DMS153 treated with DMSO at 0.1 percent for 48 hours (cell line): ENCODE results near the gene ALG8.
A peak's percentile ranks its signal among the peaks of the same experiment; 100 is the strongest.
"Not testable (repeated sequence)": the region's sequence is repeated elsewhere in the genome, so short reads cannot be mapped to it uniquely, and the experiment has no call there.

Source experiments
- DNase-seq: peaks from one replicate; lab custom pipeline; 2025; ENCODE audit not compliant: unreplicated experiment; lab: John Stamatoyannopoulos, UW

Gene ALG8

DNA sequence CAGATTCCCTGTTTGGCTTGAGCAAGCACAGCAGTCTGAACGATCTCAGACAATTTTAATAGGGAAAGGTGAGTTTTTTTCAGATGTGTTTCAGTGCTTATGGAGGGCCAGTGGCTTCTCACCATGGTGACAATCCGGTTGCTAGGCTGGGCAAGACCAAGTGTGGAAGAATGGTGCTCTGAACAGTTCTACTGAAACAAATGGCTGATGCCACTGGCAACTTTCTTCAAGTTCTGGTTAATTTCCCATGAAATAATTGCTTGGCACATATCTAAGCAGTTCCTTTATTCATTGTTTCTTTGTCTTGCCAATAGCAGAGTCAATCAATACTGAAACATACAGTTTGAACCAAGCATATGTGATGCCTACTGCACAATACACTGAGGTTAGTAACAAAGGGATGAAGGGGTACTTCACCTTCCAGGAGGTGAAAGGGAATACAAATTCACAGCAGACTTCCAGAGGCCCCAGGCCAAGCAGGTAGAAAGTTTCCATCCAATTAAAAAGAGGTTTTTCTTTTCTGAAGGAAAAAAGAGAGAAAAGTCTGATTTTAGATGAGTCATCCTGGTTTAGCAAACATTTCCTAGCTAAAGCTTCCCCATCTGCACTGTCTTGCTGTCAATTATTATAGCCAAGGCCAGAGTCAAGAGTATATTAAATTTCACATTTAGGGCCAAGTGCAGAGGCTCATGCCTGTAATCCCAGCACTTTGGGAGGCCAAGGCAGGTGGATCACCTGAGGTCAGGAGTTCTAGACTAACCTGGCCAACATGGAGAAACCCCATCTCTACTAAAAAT is 38.6 kb downstream of the ALG8 start:
- peak; percentile 35 for DNase-seq

DNA sequence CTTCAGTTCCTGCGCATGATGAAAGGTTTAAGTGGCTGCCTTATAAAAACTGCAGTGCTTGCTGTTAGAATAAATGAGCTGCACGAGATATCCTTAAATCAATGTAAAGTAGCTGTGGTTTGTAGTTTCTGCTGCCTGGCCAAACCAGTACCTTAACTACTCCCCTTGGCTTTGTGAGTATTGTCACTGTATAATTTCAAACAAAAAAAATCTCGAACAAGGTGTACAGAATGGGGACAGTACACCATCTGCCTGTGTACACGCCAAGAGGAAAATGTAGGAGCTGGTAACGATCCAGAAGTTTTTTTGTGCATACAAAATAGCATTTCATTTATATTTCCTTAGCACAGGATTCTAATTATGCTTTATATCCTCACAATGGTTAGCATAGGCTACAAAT is 39.2 kb downstream of the ALG8 start:
- DNase-seq: peak; percentile 35

DNA sequence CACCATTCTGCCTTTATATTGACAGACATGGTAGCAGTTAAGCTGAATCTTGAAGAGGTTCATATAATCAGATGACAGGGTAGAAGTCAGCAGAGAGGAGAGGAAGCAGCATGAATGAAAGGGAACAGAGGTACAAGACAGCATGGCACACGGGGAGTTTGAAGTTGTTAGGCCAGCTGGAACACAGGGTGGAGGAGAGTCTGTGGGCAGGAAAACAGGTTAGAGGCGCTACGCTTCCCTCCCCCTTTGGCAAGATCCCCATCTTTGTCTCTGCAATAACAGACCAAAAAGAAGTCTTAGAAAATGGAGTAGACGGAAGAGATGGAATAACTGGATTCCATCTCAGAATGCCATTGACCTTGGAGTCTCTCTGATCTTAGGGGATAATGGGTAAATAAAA is 39.8 kb downstream of the ALG8 start:
- DNase-seq: peak; percentile 10

DNA sequence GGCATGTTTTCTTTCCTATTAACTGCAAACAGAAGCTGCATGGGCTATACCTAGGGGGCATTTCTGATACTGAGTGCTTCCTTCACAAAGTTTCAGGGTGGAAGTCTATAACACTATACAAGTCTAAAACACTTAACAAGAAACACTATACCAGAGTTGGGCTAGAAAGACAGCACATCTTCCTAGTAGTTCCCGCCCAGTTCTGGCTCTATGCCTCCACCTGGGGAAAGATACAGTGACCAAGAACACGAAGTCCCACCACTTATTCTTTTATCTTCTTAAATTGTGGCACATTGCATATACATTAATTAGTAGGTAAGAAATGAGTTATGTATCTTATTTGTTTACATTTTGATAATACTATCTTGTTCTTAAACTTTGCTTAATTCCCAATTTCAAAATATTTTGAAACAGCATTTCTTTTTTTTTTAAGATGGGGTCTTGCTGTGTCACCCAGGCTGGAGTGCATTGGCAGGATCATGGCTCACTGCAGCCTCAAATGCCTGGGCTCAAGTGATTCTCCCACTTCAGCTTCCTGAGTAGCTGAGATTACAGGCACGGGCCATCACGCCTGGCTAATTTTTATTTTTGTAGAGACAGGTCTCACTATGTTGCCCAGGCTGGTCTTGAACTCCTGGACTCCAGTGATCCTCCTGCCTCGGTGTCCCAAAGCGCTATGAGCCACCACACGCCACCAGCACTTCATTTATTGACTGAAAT is 41.6 kb downstream of the ALG8 start:
- no peak for DNase-seq

DNA sequence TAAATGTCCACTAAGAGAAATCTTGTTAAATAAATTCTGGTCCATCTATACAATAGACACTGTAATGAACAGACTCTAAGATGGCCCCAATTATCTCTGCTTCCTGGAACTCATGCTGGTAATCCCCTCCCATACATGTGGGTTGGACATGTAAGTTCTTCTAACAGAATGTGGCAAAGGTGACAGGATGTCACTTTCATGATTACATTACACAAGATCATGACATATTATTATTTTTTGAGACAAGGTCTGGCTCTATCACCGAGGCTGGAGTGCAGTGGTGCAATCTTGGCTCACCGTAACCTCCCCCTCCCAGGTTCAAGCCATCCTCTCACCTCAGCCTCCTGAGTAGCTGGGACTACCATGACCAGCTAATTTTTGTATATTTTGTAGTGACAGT is 45.2 kb downstream of the ALG8 start:
- DNase-seq: no peak

DNA sequence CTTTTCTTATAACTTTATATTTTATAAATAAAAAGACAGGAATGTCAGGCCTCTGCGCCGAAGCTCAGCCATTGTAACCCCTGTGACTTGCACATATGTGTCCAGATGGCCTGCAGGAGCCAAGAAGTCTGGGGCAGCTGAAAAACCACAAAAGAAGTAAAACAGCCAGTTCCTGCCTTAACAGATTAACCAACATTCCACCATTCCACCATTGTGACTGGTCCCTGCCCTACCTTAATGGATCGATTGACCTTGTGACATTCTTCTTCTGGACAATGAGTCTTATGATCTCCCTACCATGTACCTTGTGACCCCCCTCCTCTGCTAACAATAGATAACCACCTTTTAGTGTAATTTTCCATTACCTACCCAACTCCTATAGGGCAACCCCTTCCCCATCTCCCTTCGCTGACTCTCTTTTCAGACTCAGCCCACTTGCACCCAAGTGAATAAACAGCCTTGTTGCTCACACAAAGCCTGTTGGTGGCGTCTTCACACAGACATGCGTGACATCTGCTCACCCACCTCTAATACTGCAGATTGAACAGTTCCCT is 52.8 kb downstream of the ALG8 start:
- not testable (repeated sequence) for DNase-seq

DNA sequence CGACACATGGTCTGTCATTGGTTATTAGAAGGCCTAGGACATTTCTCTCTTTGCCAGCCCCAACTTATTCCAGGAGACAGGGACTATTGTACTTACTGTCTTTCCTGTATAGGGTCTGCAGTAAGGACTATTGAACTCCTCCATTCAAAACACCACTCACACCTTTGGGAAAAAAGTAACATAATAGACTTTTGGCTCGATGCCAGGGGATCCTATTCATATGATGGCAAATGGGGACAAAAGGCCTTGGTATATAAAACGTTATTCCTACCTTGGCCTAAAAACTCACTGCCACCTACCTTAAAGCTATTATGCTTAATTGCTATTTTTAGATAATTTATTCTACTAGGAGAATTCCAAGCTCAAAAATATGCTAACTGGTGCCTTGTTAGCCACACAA is 53.5 kb downstream of the ALG8 start:
- peak; percentile 15 for DNase-seq

DNA sequence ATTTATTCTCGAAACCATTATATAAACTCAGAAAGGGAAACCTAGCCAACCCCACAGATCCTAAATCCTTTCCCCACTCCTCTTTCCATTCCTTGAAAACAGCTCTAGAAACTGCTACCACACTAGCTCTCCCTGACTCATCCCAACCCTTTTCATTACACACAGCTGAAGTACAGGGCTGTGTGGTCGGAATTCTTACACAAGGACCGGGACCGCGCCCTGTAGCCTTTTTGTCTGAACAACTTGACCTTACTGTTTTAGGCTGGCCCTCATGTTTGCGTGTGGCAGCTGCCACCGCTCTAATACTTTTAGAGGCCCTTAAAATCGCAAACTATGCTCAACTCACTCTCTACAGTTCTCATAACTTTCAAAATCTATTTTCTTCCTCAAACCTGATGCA is 54.9 kb downstream of the ALG8 start:
- not testable (repeated sequence) for DNase-seq

DNA sequence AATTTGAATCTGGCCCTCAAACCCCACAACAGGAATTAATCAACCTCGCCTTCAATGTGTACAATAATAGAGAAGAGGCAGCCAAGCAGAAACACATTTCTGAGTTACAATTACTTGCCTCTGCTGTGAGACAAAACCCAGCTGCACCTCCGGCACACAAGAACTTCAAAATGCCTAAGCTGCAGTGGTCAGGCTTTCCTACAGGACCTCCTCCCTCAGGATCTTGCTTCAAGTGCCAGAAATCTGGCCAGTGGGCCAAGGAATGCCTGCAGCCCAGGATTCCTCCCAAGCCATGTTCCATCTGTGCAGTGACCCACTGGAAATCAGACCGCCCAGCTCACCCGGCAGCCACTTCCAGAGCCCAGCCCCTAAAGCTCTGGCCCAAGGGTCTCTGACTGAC is 56.4 kb downstream of the ALG8 start:
- no peak for DNase-seq

DNA sequence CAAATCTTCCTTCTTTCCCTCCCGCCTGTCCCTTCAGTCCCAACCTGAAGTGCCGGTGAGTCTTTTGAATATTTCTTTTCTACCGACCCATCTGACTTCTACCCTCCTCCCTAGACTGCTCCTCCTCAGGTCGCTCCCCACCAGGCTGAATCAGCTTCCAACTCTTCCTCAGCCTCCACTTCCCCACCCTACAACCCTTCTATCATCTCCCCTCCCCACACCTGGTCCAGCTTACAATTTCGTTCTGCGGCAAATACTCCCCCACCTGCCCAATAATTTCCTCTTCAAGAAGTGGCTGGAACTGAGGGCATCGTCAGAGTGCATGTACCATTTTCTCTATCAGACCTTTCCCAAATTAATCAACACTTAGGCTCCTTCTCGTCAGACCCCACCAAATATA is 57.3 kb downstream of the ALG8 start:
- no peak for DNase-seq

DNA sequence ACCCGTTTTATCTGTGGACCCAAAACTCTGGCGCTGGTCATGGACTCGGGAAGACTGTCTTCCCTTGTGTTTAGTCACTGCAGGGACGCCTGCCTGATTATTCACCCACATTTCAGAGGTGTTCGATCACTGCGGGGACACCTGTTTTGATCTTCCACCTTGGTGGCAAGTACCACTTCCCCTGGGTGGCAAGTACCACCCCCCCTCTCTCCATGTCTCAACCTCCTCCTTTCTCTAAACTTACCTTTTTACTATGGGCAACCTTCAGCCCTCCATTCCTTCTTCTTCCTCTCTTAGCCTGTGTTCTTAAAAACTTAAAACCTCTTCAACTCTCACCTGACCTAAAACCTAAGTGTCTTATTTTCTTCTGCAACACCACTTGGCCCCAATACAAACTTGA is 57.8 kb downstream of the ALG8 start:
- DNase-seq: no peak

DNA sequence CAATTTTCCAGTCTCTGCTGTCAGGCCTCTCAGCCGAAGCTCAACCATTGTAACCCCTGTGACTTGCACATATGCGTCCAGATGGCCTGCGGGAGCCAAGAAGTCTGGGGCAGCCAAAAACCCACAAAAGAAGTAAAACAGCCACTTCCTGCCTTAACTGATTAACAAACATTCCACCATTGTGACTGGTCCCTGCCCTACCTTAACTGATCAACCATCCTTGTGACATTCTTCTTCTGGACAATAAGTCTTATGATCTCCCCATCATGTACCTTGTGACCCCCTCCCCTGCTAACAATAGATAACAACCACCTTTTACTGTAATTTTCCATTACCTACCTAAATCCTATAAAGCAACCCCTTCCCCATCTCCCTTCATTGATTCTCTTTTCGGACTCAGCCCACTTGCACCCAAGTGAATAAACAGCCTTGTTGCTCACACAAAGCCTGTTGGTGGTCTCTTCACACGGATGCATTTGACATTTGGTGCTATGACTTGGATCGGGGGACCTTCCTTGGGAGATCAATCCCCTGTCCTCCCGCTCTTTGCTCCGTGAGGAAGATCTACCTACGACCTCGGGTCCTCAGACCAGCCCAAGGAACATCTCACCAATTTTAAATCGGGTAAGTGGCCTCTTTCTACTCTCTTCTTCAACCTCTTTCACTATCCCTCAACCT is 58.5 kb downstream of the ALG8 start:
- DNase-seq: no peak

DNA sequence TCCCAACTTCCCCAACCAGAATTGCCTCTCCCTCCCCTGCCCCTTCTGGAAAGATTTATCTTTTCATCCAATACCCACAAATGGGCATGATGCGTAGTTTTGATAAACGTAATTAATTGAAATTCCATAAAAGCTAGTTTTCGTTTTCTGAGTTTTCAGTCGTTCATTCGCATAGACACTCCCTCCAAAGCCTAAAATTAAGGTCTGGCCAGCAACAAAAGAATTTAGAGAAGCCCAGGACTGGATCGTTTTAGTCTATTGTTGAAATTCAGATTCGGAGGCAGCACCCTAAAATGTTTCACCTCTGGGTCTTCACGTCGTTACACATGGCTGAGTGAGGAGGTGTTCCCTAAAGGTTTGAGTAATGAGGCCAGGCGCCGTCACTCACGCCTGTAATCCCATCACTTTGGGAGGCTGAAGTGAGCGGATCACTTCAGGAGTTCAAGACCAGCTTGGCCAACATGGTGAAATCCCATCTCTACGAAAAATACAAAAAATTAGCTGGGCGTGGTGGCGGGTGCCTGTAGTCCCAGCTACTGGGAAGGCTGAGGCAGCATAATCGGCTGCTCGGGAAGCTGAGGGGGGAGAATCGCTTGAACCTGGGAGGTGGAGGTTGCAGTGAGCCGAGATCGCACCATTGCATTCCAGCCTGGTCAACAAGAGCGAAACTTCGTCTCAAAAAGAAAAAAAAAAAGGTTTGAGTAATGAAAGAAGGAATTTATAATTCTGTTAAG is 59.2 kb downstream of the ALG8 start:
- no peak for DNase-seq

DNA sequence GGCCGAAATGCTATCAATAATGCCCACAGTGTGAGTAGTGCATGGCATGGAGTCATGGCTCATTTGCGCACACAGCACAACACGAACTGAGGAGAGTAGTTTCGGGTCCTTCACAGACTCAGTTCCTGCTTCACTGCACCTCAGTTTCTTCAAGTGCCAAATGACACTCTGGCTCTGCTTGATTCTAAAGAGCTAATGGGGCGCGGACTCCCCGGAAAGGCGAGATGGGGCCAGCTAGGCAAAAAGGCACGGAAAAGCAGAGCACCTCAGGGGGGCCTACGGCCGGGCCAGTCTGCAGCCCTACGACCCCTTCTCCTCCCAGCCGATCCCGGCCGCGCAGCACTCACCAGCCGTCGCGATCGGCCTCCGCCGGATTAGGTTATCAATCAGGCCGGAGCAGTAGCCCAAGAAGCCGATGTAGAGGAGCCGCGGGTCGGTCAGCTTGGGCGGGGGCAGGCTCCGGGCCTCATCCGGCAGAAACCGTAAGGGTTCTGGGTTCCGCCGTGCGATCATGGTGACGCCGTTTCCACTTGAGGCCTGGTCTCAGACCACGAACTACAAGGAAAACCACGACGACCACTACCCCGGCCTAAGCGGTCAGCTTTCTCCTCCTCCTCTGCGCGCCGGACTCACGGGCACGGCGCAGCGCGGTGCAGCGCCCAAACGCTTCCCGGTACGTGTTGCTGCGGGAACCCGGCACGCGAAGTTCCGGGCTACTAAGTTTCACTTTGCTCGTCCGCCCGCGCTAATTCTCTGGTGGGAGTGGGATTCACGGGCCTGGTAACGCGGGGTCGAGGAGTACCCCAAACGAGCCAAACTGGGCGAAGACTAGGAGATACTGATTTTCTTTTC is 60.0 kb downstream of the ALG8 start, which contains the start of gene NDUFC2:
Gene NDUFC2, minus strand, starts transcription at position 631 of the 852 bp plus-strand sequence. Its CDS starts 118 bp downstream, at position 513.
- DNase-seq: peak; percentile 76

DNA sequence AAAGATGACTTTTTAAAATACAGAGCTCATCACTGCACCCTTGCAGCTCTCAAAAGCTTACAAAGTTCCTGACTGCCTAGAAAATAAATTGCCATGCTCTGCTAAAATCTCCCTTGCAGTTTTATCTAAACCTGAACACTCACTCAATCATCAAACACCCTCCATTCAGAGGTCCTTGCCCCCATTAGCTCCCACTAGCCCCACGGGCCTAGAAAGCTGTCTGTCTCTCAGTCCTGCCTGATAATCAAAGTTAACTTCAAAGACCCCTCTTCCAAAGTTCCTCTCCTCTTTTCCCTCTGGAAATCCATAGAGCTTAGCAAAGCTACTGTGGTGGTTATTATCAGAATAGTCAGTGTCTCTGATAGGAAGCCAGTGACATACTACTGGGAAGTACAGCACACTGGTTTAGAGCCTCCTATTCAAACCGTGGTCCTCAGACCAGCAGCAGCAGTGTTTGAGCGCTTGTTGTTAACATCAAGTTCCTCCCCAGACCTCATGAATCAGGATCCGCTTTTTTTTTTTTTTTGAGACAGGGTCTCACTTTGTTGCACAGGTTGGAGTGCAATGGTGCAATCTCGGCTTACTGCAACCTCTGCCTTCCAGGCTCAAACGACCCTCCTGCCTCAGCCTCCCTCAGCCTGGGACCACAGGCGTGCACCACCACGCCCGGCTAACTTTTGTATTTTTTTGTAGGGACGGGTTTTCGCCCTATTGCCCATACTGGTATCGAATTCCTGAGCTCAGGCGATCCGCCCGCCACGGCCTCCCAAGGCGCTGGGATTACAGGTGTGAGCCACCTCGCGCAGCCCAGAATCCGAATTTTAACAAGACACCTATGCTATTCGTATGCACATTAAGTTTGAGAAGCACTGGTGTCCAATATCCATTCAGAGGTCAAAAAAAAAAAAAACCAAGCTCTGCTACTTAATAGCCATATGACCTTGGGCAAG is 60.9 kb downstream of the ALG8 start:
- no peak for DNase-seq

DNA sequence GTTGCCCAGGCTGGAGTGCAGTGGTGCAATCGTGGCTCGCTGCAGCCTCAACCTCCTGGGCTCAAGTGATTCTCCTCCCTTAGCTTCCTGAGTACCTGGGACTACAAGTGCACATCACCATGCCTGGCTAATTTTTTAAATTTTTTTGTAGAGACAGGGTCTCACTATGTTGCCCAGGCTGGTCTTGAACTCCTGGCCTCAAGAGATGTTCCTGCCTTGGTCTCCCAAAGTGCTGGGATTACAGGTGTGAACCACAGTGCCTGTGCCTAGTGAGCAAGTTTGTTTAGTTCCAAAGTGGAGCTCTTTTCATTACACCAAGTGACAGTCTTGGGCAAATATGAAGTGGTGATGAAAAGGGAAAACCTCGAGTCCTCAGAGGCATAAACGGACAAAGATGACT is 61.8 kb downstream of the ALG8 start:
- DNase-seq: not testable (repeated sequence)

DNA sequence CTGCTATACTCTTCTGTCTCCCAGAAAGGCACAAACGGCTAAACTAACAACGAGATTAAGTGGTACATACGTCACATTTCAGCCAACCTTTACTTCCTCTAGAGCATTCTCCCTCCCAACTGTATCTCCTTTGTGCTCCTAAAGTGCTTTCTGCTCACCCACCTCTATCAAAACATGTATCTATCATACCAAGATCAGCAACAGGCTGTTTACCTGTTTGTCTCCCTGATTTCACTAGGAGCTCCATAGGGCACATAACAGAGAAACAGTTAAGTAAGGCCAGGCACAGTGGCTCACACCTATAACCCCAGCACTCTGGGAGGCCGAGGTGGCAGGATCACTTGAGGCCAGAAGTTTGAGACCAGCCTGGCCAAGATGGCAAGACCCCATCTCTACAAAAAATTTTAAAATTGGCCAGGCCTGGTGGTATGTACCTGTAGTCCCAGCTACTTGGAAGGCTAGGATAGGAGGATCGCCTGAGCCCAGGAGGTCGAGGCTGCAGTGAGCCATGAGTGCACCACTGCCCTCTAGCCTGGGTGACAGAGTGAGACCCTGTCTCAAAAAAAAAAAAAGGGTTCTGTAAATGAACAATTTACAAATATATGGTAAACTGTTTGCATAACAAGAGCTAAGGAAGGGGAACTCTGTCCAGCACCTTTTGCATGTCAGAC is 62.6 kb downstream of the ALG8 start:
- no peak for DNase-seq

DNA sequence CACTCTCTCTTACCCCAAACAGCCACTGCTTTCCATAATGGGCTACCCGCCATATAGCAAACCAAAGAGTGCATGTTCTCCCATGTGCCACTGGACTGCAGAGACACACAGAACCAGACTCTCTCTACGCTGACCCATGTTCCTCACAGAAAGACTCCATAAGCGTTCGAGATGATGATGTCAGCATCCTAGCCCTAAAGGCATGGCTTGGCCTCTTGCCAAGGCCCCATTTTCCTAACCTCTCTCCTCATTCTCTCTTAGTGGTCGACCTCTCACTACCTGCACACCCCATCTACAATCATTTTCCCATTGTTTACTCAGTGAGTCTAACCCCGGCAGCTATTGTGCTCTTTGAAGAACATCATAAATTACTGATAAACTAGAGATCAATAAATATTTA is 64.7 kb downstream of the ALG8 start:
- no peak for DNase-seq
